HCT116 (cell line): Measurements from ENCODE around the gene LSM12.

Source experiments
- CTCF ChIP-seq, 3 experiments: fragments of 200-600 bp in 1 of 3; sonication (generic) in 1 of 3; IDR thresholded peaks in 2 of 3; conservative IDR thresholded peaks in 1 of 3; 2 replicates each; pipeline ENCODE4 v1.5.1; 2012 to 2017; ENCODE audit warnings: low read depth in 2 of 3, low read length in 2 of 3, antibody characterized with exemption in 1 of 3, borderline replicate concordance in 1 of 3, control low read depth in 1 of 3, mild to moderate bottlenecking in 1 of 3, mixed read lengths in 1 of 3, mixed run types in 1 of 3, moderate library complexity in 1 of 3; ENCODE audit not compliant: insufficient read depth in 1 of 3
- EZH2 ChIP-seq: fragments of 200-600 bp; sonication (generic); IDR thresholded peaks from 2 replicates; pipeline ENCODE4 v1.6.1; 2017; ENCODE audit warnings: antibody characterized with exemption, mixed run types
- FOSL1 ChIP-seq: IDR thresholded peaks from 2 replicates; pipeline ENCODE4 v1.6.1; 2012; ENCODE audit warnings: low read depth
- POLR2A ChIP-seq: IDR thresholded peaks from 2 replicates; pipeline ENCODE4 v1.7.0; 2011; ENCODE audit warnings: borderline replicate concordance; ENCODE audit not compliant: insufficient read depth, insufficient read length; ENCODE audit errors: extremely low read depth
- POLR2AphosphoS5 ChIP-seq: IDR thresholded peaks from 2 replicates; pipeline ENCODE4 v1.6.1; 2011; ENCODE audit warnings: mild to moderate bottlenecking, low read depth, low read length, moderate library complexity
- RAD21 ChIP-seq: IDR thresholded peaks from 2 replicates; pipeline ENCODE4 v1.6.1; 2012; ENCODE audit warnings: low read depth, mild to moderate bottlenecking

GRCh38 chr17:43988301-43988700, 78.2 kb downstream of the LSM12 start:
- TF ChIP-seq CTCF (IDR thresholded peaks at IDR 0.05 in 2 of 3, conservative IDR thresholded peaks at IDR 0.05 in 1 of 3; ENCODE audit: borderline replicate concordance in 1 of 3, insufficient read depth in 1 of 3, low read depth in 2 of 3, low read length in 2 of 3) (no peak), FOSL1 (no peak), RAD21 (no peak), EZH2 (no peak), POLR2A (no peak), POLR2AphosphoS5 (no peak)
